HepG2 (cell line): ENCODE results near the gene OR2A7. TPM values are rescaled to one million over a fixed set of nuclear protein-coding genes. Genes with fewer than 3 reads are reported as not detected.
"Not testable (repeated sequence)": the region's sequence is repeated elsewhere in the genome, so short reads cannot be mapped to it uniquely, and the experiment has no call there.

Experiments
- ATAC-seq: fragments of 200-7000 bp; cut with Tn5 transposase; 3 replicates; pipeline ENCODE4 v1.9.1; 2020; ENCODE audit warnings: mild to moderate bottlenecking, moderate library complexity
- BruUV-seq: library from RNA; stranded (reverse); fragments of 400-500 nt; replicated peaks from 2 replicates; lab custom pipeline; 2021; lab: Mats Ljungman, UMichigan
- CTCF ChIA-PET: fragments of 300-600 bp; formaldehyde crosslinking; extraction: SDS; loops from one replicate; lab custom pipeline; 2021; ENCODE audit warnings: low total read pairs, inconsistent platforms, low intra/inter-chr PET ratio; lab: Yijun Ruan, JAX
- POLR2A ChIA-PET: fragments of 350-600 bp; sonication (Branson Sonifier 250); formaldehyde crosslinking; loops from one replicate; lab custom pipeline; 2020; ENCODE audit warnings: antibody characterized with exemption, inconsistent platforms; lab: Yijun Ruan, JAX
- DNase-seq: peaks from one replicate; pipeline ENCODE4 v3.0.0-alpha.2; 2015; ENCODE audit warnings: low spot score
- FAIRE-seq: peaks from 3 replicates; lab custom pipeline; 2011; peaks lifted over from hg19 to GRCh38; lab: Jason Lieb, UNC
- H2AFZ ChIP-seq: one replicate; pipeline ENCODE4 v1.6.1; 2011; ENCODE audit warnings: low read length, inconsistent platforms
- H3K27ac ChIP-seq: fragments of 300-600 bp; 3 replicates; pipeline ENCODE4 v1.8.0; 2011; ENCODE audit warnings: mixed run types, mild to moderate bottlenecking, mixed read lengths, low read length, inconsistent platforms; ENCODE audit not compliant: insufficient read depth; ENCODE audit errors: extremely low read length
- H3K27me3 ChIP-seq, 2 experiments: fragments of 200-600 bp in 1 of 2; 2 replicates in 1 of 2; 3 replicates in 1 of 2; pipeline versions ENCODE4 v1.6.0 to v1.8.0; 2011; ENCODE audit warnings: low read length in 2 of 2, mild to moderate bottlenecking in 2 of 2, moderate library complexity in 2 of 2, inconsistent platforms in 1 of 2; ENCODE audit not compliant: insufficient read depth in 2 of 2, control insufficient read depth in 1 of 2
- H3K36me3 ChIP-seq, 2 experiments: fragments of 200-600 bp in 1 of 2; replicated peaks in 1 of 2; 2 replicates in 1 of 2; 3 replicates in 1 of 2; pipeline versions ENCODE4 v1.5.1 to v1.8.0; 2011; ENCODE audit warnings: low read length in 2 of 2, inconsistent platforms in 1 of 2; ENCODE audit not compliant: insufficient read depth in 2 of 2, control insufficient read depth in 1 of 2
- H3K4me1 ChIP-seq: 2 replicates; pipeline ENCODE4 v1.5.1; 2012; ENCODE audit warnings: low read length, inconsistent platforms; ENCODE audit not compliant: insufficient read depth
- H3K4me2 ChIP-seq: 2 replicates; pipeline ENCODE4 v1.6.0; 2011; ENCODE audit warnings: low read depth, low read length, inconsistent platforms
- H3K4me3 ChIP-seq, 3 experiments: fragments of 200-600 bp in 1 of 3; sonication (generic), shearing (Covaris generic) in 1 of 3; replicated peaks in 1 of 3; 2 replicates each; pipeline ENCODE4 v1.5.1; 2011 to 2016; ENCODE audit warnings: low read length in 3 of 3, inconsistent platforms in 2 of 3, low read depth in 2 of 3, mild to moderate bottlenecking in 2 of 3, control low read depth in 1 of 3, mixed read lengths in 1 of 3; ENCODE audit not compliant: insufficient read depth in 1 of 3
- H3K79me2 ChIP-seq: one replicate; pipeline ENCODE4 v1.6.1; 2011; ENCODE audit warnings: low read length, inconsistent platforms; ENCODE audit not compliant: insufficient read depth
- H3K9ac ChIP-seq: 2 replicates; pipeline ENCODE4 v1.6.0; 2011; ENCODE audit warnings: mild to moderate bottlenecking, low read depth, low read length, inconsistent platforms; ENCODE audit not compliant: insufficient read depth
- H3K9me3 ChIP-seq: 2 replicates; pipeline ENCODE4 v1.5.1; 2012; ENCODE audit warnings: mild to moderate bottlenecking, low read length
- H4K20me1 ChIP-seq: 2 replicates; pipeline ENCODE4 v1.6.0; 2011; ENCODE audit warnings: inconsistent platforms, mild to moderate bottlenecking, low read length, moderate library complexity; ENCODE audit not compliant: insufficient read depth
- WGBS: methylation state at CpG from one replicate; pipeline ENCODE4 v1.1.6; 2017; ENCODE audit warnings: low lambda C conversion rate; 5-methylcytosine and 5-hydroxymethylcytosine counted together
- in situ Hi-C: cut with HindIII; loops from 2 replicates; pipeline ENCODE4 v1.10.0; 2017; ENCODE audit warnings: low pct_unique_long_range_greater_than_20kb; ENCODE audit not compliant: extremely low pct_ligation_motif_present
- intact Hi-C: fragments of 100-400 bp; cut with micrococcal nuclease; formaldehyde crosslinking; loops from one replicate; pipeline ENCODE4 v1.10.0; 2022; ENCODE audit not compliant: unreplicated experiment
- polyA plus RNA-seq, 8 experiments: library from polyadenylated mRNA; depleted of rRNA in 3 of 8; stranded (reverse) in 7 of 8; unstranded in 1 of 8; fragments of >200 nt; fragmentation: Illumina TruSeq in 4 of 8; extraction: Trizol in 4 of 8; gene quantifications; 2 replicates each; pipeline versions ENCODE4 v1.2.1 to v1.2.3, GENCODE V29; 2011 to 2016; ENCODE audit warnings: low read depth in 4 of 8, missing spikeins in 1 of 8, mixed read lengths in 1 of 8; ENCODE audit not compliant: insufficient read depth in 1 of 8
- total RNA-seq, 5 experiments: library from RNA; depleted of rRNA; stranded (reverse); fragments of >200 nt; fragmentation: Illumina TruSeq; extraction: Trizol; gene quantifications; 2 replicates each; pipeline ENCODE4 v1.2.3, GENCODE V29; 2016; ENCODE audit warnings: low read depth in 1 of 5

Gene OR2A7
- total and polyA plus RNA-seq, 2 of the 13 experiments (the other 11 are each of a cell fraction or from before 2014, with no cell fraction given): not detected

- FAIRE-seq, H3K4me2 ChIP-seq, H3K79me2 ChIP-seq, H3K4me1 ChIP-seq, H3K27ac ChIP-seq, H3K36me3 ChIP-seq, H3K4me3 ChIP-seq, BruUV-seq, POLR2A ChIA-PET, H3K9ac ChIP-seq, H3K9me3 ChIP-seq, CTCF ChIA-PET, ATAC-seq, DNase-seq, H2AFZ ChIP-seq, H4K20me1 ChIP-seq, in situ Hi-C loops, intact Hi-C loops, H3K27me3 ChIP-seq: not testable (repeated sequence)
- WGBS: no CpG with 5 or more reads among the region's 2 CpGs
Measured at GRCh38 chr7:144309702-144310101, 45.1 kb upstream of the OR2A7 start.

DNA sequence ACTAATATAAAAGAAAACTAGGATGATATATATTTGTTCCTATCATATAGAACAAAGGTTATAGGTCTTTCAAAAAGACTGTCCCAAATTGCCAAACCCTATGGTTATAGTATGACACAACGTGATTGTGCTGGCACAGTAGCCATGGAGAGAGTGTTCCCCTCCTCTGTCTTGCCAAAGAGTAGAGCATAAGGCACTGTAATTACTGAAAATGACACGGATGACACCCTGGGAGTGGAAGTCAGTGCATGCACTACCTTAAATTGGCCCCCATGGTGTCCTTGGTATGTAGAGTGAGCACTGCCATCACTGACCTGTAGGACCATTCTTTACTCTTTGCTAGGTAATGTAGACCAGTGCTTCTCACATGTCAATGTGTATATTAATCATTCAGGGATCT is 40.6 kb upstream of the OR2A7 start:
- in situ Hi-C loops, H3K9me3 ChIP-seq, H3K27me3 ChIP-seq, CTCF ChIA-PET, H4K20me1 ChIP-seq, H3K27ac ChIP-seq, DNase-seq, POLR2A ChIA-PET, FAIRE-seq, H3K4me1 ChIP-seq, H3K4me3 ChIP-seq, H3K4me2 ChIP-seq, H3K79me2 ChIP-seq, intact Hi-C loops, BruUV-seq, ATAC-seq, H2AFZ ChIP-seq, H3K9ac ChIP-seq, H3K36me3 ChIP-seq: not testable (repeated sequence)
- no CpG with 5 or more reads among the region's 2 CpGs for WGBS

- H3K36me3 ChIP-seq, H3K4me2 ChIP-seq, H3K9me3 ChIP-seq, POLR2A ChIA-PET, DNase-seq, H3K79me2 ChIP-seq, H3K4me3 ChIP-seq, H3K27ac ChIP-seq, in situ Hi-C loops, H2AFZ ChIP-seq, CTCF ChIA-PET, H3K4me1 ChIP-seq, H4K20me1 ChIP-seq, ATAC-seq, intact Hi-C loops, FAIRE-seq, H3K9ac ChIP-seq, H3K27me3 ChIP-seq, BruUV-seq: not testable (repeated sequence)
- WGBS: no CpG with 5 or more reads among the region's 5 CpGs
Measured at GRCh38 chr7:144303607-144304006, 39.0 kb upstream of the OR2A7 start.

DNA sequence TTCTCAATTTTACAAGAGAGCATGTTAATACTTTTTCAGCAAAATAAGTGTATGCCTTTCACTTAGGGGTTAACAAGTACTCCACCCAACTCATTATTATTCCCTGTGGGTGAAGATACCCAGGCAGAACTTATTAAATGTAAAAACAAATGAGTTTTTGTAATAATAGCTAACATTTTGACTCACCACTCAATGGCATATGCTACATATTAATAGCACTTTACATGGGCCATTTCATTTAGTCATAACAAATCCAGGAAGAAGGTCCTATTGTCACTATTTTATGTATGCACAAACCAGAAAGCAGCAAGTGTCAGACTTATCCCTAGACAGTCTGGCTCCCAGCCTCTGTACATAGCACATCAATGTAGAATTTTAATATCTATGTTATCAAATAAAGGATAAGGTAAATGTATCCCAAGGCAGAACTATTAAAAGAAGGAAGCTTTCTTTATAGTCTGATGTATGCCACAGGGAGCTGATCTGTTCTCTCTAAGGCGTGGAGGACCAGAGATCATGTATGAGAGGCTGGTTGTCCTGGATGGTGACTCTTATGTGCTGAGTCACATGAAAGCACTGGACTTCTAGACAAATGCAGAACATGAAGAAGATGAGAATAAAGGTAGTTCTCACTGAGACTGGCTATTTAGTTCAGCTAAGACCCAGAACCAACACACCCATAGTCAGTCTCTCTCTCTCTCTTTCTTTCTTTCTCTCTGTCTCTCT is 38.1 kb upstream of the OR2A7 start:
- H3K4me3 ChIP-seq, H3K27ac ChIP-seq, H3K9me3 ChIP-seq, H3K27me3 ChIP-seq, H4K20me1 ChIP-seq, H2AFZ ChIP-seq, FAIRE-seq, in situ Hi-C loops, H3K36me3 ChIP-seq, H3K79me2 ChIP-seq, ATAC-seq, H3K4me2 ChIP-seq, DNase-seq, BruUV-seq, CTCF ChIA-PET, intact Hi-C loops, H3K4me1 ChIP-seq, H3K9ac ChIP-seq, POLR2A ChIA-PET: not testable (repeated sequence)
- no CpG with 5 or more reads among the region's 1 CpG for WGBS
